Heart left ventricle (tissue), 16 donors: Measurements from ENCODE around the gene APEH. TPM values are rescaled to one million over a fixed set of nuclear protein-coding genes. Genes with fewer than 3 reads are reported as not detected.
A peak's percentile ranks its signal among the peaks of the same experiment; 100 is the strongest.

Experiments
- ATAC-seq, 4 donors: fragments of 200-7000 bp; cut with Tn5 transposase; one replicate each; pipeline ENCODE4 v1.9.1; 2020 to 2022; ENCODE audit warnings: moderate library complexity in 4 of 4, mild to moderate bottlenecking in 3 of 4, moderate number of reproducible peaks in 1 of 4
- DNase-seq, 5 donors: peaks; one replicate each; pipeline ENCODE4 v3.0.0-alpha.2; 2020
- H3K27ac ChIP-seq, 12 donors: fragments of 200-600 bp; sonication (generic) in 4 of 12; one replicate each; pipeline versions ENCODE4 v1.5.0 to v1.8.0; 2016 to 2022; ENCODE audit warnings: mild to moderate bottlenecking in 2 of 12
- H3K27me3 ChIP-seq, 9 donors: fragments of 200-600 bp; sonication (generic) in 2 of 9; one replicate each; pipeline versions ENCODE4 v1.5.1 to v1.8.0; 2016 to 2022; ENCODE audit warnings: mild to moderate bottlenecking in 3 of 9
- H3K36me3 ChIP-seq, 9 donors: fragments of 200-600 bp; sonication (generic) in 2 of 9; one replicate each; pipeline versions ENCODE4 v1.5.0 to v1.8.0; 2018 to 2022; ENCODE audit warnings: mild to moderate bottlenecking in 2 of 9
- H3K4me1 ChIP-seq, 12 donors: fragments of 200-600 bp; sonication (generic) in 4 of 12; one replicate each; pipeline versions ENCODE4 v1.5.0 to v1.8.0; 2016 to 2022; ENCODE audit warnings: mild to moderate bottlenecking in 3 of 12
- H3K4me3 ChIP-seq, 12 donors: fragments of 200-600 bp; sonication (generic) in 4 of 12; one replicate each; pipeline versions ENCODE4 v1.5.0 to v1.8.0; 2017 to 2022; ENCODE audit warnings: mild to moderate bottlenecking in 9 of 12, moderate library complexity in 4 of 12
- H3K9me3 ChIP-seq, 12 donors: fragments of 200-600 bp; sonication (generic) in 4 of 12; one replicate each; pipeline versions ENCODE4 v1.5.0 to v1.8.0; 2016 to 2022; ENCODE audit warnings: mild to moderate bottlenecking in 1 of 12
- POLR2A ChIP-seq, 2 donors: fragments of 450-650 bp; IDR thresholded peaks; one replicate each; pipeline ENCODE4 v1.6.1; 2017; ENCODE audit warnings: antibody characterized with exemption in 2 of 2, mild to moderate bottlenecking in 2 of 2, moderate library complexity in 2 of 2
- WGBS, 4 donors: extraction: QIAGEN DNeasy Blood & Tissue Kit in 2 of 4; methylation state at CpG; one replicate each; pipeline versions ENCODE4 v1.1.5 to v1.1.7; 2013 to 2018; 5-methylcytosine and 5-hydroxymethylcytosine counted together
- intact Hi-C, 10 donors: fragments of 100-400 bp; cut with DNase I; formaldehyde crosslinking; loops; one replicate each; pipeline versions ENCODE4 v1.11.1 to v1.14.2; 2022
- polyA plus RNA-seq, 2 donors: library from polyadenylated mRNA; stranded (reverse); fragments of 200-250 nt; gene quantifications; one replicate each; pipeline ENCODE4 v1.2.3, GENCODE V29; 2013
- total RNA-seq, 9 donors: library from RNA; depleted of rRNA in 2 of 9; stranded (reverse); fragments of >200 nt in 2 of 9; fragmentation: NEBNext Ultra II Directional in 3 of 9; extraction: Animal tissue kit (Norgen Biotek cat#: 25700) in 3 of 9; gene quantifications; one replicate each; pipeline versions ENCODE4 v1.1.0 to v1.2.4, GENCODE V29; 2016 to 2023
- TF ChIP-seq, protein P1 (sequence below), 12 donors: fragments of 200-600 bp; sonication (generic) in 4 of 12; IDR thresholded peaks; one replicate each; pipeline versions ENCODE4 v1.5.0 to v1.8.0; 2018 to 2022; ENCODE audit warnings: antibody characterized with exemption in 12 of 12, mild to moderate bottlenecking in 5 of 12
- donor health status: ischemic (EF 13 %, LVEDD 7.1; RV severe dilation, severe dysfunction).
- donor health status: healthy with polysubstance abuse.
- donor health status: DM: no; HTN: yes; CAD: no.
- donor health status: DM: no; HTN: no; CAD: no.
- donor health status: ischemic (EF 25% LVEDD 6.9; RV normal size, moderate dysfunction).
- donor health status: ischemic (EF 25% LVEDD 5.7; RV mildly dilated, moderate dysfunction).
- donor health status: healthy.
- donor health status: DM: yes; HTN: yes; CAD: no.
- donor health status: ischemic (EF 35%, LVEDD 5.7; RV mildly dilated, moderate dysfunction).
- donor health status: nonischemic (EF 11% LVEDD 7.7; RV severe dilation, severe dysfunction).
- donor health status: DM: yes; HTN: yes; CAD: no.
- donor health status: PGD.
- donor health status: ischemic (EF 29% LVEDD 5.4; RV normal size, mild dysfunction).
- donor health status: nonischemic (EF 23%, LVEDD 6.1; RV moderate dilation, normal function).

APEH gene
- total and polyA plus RNA-seq, 11 donors: 18.3 to 136 (median 102) TPM

DNA sequence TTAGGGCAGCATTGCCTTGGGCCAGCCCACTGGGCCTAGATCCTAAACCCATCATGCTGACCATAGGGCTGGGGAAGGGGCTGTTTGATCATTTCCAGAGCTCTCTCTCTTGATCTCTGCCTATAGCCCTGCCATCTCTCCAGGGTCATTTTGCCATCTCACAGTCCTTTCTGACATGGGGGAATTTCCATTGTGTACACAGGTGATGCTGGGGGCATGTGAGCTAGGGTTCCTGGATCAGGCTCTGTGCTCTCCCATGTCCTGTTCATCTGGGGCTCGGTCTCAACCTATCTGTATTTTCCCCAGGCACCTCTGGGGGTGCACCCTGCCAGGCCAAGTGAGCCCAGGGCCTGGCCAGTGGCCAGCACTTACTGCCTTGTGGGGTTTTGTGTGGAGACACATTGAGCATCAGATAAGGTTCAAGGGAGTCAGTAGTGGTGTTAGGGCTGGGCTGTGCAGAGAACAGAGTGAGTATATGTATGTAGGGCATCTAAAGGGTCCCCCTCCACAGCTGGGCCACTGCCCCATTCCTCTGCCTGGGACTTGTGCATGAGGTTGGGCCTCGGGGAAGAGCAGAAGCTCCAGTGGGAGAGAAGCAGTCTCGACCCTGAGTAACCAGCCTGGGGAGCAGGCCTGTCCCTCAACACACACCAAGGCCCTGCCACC is 25.7 kb upstream of the APEH start:
- Histone ChIP-seq H3K4me1 (peaks cover 0 to 25% (median 11%) of the 10 kb centered on the region in 12 donors), H3K27ac (peak overlapping the region in 9 of 12 donors; percentile 33 to 80 (median 69)), H3K9me3 (no peaks in the 10 kb centered on the region), H3K27me3 (no peaks in the 10 kb centered on the region), H3K36me3 (peaks cover 0 to 12% (median 0%) of the 10 kb centered on the region in 9 donors), H3K4me3 (no peak overlapping the region)
- no peak for DNase-seq
- TF ChIP-seq, protein P1, sequence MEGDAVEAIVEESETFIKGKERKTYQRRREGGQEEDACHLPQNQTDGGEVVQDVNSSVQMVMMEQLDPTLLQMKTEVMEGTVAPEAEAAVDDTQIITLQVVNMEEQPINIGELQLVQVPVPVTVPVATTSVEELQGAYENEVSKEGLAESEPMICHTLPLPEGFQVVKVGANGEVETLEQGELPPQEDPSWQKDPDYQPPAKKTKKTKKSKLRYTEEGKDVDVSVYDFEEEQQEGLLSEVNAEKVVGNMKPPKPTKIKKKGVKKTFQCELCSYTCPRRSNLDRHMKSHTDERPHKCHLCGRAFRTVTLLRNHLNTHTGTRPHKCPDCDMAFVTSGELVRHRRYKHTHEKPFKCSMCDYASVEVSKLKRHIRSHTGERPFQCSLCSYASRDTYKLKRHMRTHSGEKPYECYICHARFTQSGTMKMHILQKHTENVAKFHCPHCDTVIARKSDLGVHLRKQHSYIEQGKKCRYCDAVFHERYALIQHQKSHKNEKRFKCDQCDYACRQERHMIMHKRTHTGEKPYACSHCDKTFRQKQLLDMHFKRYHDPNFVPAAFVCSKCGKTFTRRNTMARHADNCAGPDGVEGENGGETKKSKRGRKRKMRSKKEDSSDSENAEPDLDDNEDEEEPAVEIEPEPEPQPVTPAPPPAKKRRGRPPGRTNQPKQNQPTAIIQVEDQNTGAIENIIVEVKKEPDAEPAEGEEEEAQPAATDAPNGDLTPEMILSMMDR (IDR thresholded peaks at IDR 0.05): no peak
- no peak for TF ChIP-seq POLR2A (IDR thresholded peaks at IDR 0.05)
- 40 to 80% (median 71%) methylated on average over 1 to 3 of the region's 3 CpGs for WGBS, 4 donors
- no peak for ATAC-seq
- intact Hi-C loops: no loop called here

DNA sequence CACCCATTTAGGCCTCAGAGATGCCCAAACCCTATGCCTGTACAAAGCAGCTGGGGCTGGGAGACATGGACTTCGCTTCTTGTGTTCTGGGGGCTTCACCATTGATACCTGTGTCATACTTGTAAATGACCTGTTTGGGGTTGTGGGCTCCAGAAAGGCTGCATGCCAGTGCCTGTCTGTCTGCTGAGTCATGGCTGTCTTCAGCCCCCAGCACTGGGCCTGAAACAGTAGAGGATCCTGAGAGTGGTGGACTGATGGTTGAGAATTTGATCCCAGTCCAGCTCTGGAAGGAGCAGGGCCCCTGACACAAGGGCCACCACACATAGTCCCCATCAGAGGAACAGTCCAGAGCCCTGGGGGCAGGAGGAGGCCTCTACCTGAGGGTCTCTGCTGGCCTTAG is 24.6 kb upstream of the APEH start:
- no peak overlapping the region for H3K4me3 ChIP-seq
- H3K27me3 ChIP-seq: no peaks in the 10 kb centered on the region
- no peak overlapping the region for H3K27ac ChIP-seq
- peak in 1 of 5 donors; percentile 36 for DNase-seq
- 75 to 100% (median 98%) methylated on average over 1 of the region's 1 CpG for WGBS, 4 donors
- H3K4me1 ChIP-seq: peaks cover 0 to 25% (median 11%) of the 10 kb centered on the region in 12 donors
- ATAC-seq: no peak
- peaks cover 0 to 12% (median 0%) of the 10 kb centered on the region in 9 donors for H3K36me3 ChIP-seq
- TF ChIP-seq POLR2A (IDR thresholded peaks at IDR 0.05): no peak
- TF ChIP-seq, protein P1 (IDR thresholded peaks at IDR 0.05): no peak
- intact Hi-C loops: no loop called here
- H3K9me3 ChIP-seq: no peaks in the 10 kb centered on the region

- Histone ChIP-seq H3K36me3 (peaks cover 0 to 12% (median 0%) of the 10 kb centered on the region in 9 donors), H3K9me3 (no peaks in the 10 kb centered on the region), H3K4me1 (peaks cover 0 to 25% (median 11%) of the 10 kb centered on the region in 12 donors), H3K4me3 (no peak overlapping the region), H3K27ac (no peak overlapping the region), H3K27me3 (no peaks in the 10 kb centered on the region)
- DNase-seq: no peak
- no peak for ATAC-seq
- 85 to 100% (median 95%) methylated on average over 1 of the region's 1 CpG for WGBS, 4 donors
- intact Hi-C loops: no loop called here
- TF ChIP-seq, protein P1 (IDR thresholded peaks at IDR 0.05): no peak
- no peak for TF ChIP-seq POLR2A (IDR thresholded peaks at IDR 0.05)
Measured at GRCh38 chr3:49650177-49650576, 24.0 kb upstream of the APEH start.

DNA sequence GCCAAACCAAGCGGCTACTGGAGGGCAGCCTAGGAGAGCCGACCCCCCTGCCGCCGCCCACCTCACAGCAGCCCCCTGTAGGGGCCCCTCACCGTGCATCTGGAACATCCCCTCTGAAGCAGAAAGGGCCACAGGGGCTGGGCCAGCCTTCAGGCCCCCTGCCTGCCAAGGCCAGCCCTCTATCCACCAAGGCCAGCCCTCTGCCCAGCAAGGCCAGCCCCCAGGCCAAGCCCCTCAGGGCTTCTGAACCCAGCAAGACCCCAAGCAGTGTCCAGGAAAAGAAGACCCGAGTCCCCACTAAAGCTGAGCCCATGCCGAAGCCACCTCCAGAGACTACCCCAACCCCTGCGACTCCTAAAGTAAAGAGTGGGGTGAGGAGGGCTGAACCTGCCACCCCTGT is 23.5 kb upstream of the APEH start:
- Histone ChIP-seq H3K9me3 (no peaks in the 10 kb centered on the region), H3K4me3 (no peak overlapping the region), H3K27ac (no peak overlapping the region), H3K27me3 (no peaks in the 10 kb centered on the region), H3K36me3 (peaks cover 0 to 12% (median 0%) of the 10 kb centered on the region in 9 donors), H3K4me1 (peaks cover 0 to 25% (median 11%) of the 10 kb centered on the region in 12 donors)
- WGBS, 4 donors: 62 to 82% (median 80%) methylated on average over 5 to 8 of the region's 8 CpGs
- TF ChIP-seq POLR2A (IDR thresholded peaks at IDR 0.05): no peak
- TF ChIP-seq, protein P1 (IDR thresholded peaks at IDR 0.05): no peak
- intact Hi-C loops: no loop called here
- ATAC-seq: no peak
- DNase-seq: peak in 1 of 5 donors; percentile 31
